GM18498 (cell line): ENCODE data around the gene FAM25G.

ENCODE experiments used
- ATAC-seq: cut with Tn5 transposase; IDR thresholded peaks from one replicate; pipeline ENCODE4 v1.9.1; 2021; ENCODE audit warnings: mild to moderate bottlenecking, moderate library complexity; ENCODE audit not compliant: unreplicated experiment

FAM25G gene

GRCh38 chr10:47449102-47449978 lies 42.2 kb downstream of the FAM25G start:
- ATAC-seq: no peak

DNA sequence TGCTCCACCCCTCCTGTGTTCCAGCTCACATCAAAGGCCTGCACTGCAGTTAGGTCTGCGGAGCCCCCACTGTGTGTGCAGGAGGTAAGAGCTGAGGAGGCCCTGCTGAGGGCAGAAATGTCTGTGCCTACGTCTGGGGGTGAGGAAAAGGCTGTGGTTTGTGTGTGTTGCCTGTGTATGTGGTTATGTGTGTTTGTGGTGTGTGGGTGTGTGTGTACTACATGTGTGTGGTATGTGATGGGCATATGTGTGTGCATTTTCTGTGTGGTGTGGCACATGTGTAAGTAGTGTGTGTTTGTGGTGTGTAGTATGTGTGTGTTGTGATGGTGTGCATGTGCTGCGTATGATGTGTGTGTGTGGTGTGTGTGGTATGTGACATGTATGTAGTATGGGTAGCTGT lies 43.8 kb downstream of the FAM25G start:
- ATAC-seq: no peak

- no peak for ATAC-seq
These were observed 44.3 kb downstream of the FAM25G start for GRCh38 chr10:47447209-47447608.

- ATAC-seq: no peak
These were observed 45.8 kb downstream of the FAM25G start for GRCh38 chr10:47445720-47446119.

- no peak for ATAC-seq
These were observed 47.5 kb downstream of the FAM25G start for GRCh38 chr10:47444047-47444446.

- ATAC-seq: no peak
These were observed 48.4 kb downstream of the FAM25G start for GRCh38 chr10:47443145-47443544.

DNA sequence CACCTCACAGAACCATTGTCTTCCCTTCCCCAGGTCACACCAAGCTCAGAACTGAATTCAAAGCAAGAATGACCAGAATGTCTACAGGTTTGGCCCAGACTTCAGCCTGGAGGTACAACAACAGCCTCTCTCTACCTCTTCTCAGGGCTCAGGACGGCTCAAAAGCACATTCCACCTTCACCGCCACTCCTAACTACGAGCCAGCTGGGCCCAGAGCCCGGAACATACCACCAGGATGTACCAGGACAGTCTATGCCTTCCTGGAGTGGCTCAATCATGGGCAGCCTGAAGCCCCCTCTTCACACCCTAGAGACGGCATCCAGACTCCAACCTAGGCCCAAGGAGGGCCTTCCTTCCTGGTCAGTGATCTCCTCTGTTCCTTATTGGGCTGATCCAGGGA lies 49.1 kb downstream of the FAM25G start:
- no peak for ATAC-seq

GRCh38 chr10:47441938-47442337 lies 49.6 kb downstream of the FAM25G start:
- ATAC-seq: no peak

DNA sequence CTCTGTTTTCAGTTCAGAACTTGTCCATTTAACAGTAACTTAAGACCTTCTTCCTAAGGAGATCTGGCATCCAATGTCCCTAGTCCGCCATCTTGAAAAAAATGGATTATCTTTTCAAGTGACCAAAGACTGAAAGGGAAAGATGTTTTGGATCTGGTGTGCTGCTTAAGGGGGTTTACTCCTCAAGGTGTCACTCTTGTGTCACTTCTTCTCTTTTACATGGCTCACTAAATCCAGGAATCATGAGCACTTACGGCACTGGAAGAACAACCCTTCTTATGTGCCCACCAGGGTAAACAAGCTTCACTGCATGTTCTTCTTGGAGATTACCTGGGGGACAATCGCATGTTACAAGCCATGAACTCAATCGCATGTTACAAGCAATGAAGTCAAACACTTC lies 51.3 kb downstream of the FAM25G start:
- no peak for ATAC-seq

DNA sequence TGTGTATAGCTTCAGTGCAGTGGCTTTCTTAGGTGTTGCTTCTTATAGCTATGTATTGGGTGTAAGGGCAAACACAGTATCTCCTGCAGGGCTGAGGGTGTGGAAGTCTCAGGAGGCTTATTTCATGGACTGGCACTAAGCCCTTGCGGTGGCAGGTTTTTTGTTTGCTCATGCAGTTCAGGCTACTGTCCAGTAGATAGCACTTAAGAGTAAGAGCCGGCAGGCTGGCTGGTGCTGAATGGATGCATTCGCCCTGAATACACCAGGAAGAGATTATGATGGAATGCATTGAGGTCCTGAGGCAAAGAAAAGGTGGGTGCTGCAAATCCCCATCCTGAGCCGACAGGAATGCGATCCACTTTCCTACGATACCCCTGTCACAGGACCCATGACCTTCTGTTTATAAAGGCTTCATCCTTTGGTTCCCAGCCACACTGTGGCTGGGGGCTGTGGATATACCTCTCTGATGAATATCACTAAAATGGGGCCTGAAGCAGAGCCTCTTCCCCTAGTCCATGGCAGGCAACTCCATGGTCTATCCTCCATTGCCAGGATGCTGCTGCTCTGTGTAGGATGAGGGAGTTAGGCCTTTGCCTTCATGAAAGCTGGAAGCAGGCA lies 52.5 kb downstream of the FAM25G start:
- no peak for ATAC-seq
